COLO668 (cell line): ENCODE data around the gene PROM2.

Source experiments
- DNase-seq: peaks from one replicate; lab custom pipeline; 2025; ENCODE audit not compliant: unreplicated experiment; lab: John Stamatoyannopoulos, UW

Gene PROM2

DNA sequence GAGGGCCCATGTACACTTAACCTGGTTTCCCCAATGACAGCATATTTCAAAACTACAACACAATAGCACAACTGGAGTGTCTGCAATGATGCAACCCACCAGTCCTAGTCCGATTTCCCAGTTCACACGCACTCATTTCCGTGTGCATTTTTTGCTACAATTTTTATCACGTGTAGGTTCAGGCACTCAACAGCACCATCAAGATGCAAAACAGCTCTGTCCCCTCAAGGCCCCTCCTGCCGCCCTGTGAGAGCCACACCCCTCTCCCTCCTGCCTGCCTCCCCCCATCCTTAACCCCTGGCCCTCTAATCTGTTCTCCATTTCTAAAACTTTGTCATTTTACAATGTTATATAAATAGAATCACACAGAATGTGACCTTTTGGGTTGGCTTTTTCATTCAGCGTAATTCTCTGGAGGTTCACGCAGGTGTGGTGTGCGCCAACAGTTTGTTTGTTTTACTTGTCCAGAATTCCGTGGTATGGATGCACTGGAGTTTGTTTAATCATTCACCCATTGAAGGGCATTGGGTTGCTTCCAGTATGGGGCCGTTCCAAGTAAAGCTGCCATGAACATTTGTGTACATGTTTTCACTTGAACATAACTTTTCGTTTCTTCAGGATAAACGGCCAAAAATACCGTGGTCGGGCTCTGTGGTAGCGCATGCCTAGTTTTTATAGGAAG, 31.3 kb downstream of the PROM2 start:
- DNase-seq: peak; percentile 67

DNA sequence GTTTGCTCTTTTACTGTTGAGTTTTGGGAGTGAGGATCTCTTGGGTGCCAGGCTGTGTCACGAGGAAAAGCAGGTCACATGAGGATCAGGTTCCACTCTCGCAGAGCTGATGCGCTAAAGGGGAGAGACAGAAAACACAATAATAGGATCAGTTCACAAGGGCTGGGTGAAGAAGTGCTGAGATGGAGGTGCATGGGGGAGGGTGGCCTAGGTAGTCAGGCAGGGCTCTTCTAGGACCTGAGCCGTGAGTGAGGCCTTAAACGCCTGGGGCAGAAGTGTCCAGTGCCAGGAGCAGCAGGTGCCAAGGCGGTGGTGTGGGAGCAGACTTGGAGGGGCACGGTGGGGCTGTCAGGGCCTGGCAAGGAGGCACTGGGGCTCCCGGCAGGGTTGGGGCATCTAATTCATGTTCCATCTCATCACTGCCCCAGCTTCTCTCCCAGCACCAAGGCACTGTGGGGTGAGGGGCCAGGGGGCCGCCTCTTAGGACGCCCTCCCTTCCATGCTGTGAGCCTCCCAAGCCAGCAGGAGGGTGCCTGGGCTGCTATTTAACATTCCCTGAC, 32.2 kb downstream of the PROM2 start:
- peak; percentile 30 for DNase-seq

DNA sequence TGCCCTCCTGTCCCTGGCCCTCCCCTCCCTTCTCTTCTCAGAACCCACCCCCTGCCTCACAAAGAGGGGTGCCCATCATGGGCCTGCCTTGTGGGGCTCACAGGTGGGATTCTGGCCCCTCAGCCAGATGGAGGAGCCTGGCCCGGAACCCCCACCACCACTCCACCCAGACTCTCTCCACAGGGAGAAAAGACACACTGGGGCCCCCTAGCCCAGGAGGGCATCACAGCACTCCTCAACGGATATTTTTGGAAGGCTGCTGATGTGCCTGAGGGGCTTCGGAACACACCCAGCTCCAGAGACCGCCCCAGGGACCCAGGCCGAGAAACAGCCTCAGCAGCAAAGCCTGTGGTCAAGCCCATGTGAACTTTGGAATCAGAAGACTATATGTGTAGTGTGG, 32.8 kb downstream of the PROM2 start:
- no peak for DNase-seq

DNA sequence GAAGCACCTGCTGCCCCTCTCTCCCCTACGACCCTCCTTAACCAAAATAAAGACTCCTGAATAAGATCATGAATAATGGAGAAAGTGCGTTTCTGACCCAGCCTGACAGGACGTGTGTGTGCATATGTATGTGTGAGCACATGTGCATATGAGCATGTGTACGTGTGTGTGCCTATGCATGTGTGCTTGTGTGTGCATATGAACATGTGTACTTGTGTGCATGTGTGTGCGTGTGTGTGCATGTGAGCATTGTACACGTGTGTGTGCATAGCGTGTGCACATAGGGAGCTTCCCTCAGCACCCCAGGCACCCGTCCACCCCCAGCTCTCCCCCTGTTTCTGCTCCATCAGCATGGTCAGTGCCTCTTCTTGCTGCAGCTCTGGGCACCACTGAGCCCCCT, 33.6 kb downstream of the PROM2 start:
- DNase-seq: no peak

DNA sequence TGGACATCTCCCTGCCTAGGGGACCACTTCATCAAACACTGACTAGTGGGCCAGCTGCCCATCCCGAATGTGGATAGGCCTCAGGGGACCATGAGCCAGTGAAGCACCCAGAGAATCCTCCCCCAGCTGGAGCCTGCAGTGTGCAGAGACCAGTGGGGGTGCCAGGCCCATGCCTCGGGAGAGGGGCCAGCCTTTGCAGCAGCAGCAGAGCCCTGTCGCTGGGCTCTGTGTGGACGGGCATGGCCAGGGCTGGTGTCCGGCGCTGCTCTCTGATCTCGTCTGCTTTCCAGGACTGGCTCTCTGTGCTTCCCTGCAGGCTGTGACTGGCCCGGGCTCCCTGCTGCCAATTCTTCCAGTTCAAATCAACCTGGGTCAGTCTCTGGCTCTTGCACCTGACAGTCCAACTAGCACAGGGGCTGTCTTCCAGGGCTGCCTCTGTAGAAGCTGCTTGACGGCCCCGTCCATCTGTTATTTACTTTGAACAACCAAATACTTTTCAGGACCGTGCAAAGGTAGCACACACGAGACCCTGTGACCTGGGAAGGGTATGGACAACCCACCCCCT, 34.3 kb downstream of the PROM2 start:
- DNase-seq: no peak

DNA sequence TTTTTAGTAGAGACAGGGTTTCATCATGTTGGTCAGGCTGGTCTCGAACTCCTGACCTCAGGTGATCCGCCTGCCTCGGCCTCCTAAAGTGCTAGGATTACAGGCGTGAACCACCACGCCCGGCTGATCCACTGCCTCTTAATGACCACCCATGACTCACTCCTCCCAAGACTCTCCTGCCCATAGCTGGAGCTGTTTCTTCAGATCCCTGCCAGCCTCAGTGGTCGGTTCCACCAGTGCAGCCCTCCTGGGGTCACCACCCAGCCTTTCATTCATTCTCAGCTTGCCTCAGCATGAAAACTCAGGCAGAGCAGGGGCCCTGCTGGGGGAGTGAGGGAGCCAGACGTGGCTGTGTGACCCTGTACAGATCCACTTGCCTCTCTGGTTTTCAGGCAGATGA, 35.4 kb downstream of the PROM2 start:
- no peak for DNase-seq

DNA sequence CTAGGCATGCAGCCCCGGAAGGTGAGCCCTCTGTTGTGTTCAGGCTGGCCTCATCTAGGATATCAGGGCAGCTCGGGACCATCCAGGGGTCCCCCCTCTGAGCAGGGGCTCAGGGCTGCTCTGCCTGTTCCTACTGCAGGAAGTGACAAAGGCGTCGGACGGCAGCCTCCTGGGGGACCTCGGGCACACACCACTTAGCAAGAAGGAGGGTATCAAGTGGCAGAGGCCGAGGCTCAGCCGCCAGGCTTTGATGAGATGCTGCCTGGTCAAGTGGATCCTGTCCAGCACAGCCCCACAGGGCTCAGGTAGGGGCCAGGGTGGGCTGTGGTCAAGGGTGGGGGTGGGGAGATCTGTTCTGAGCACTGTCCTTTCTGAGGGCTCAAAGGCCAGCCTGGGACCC, 36.0 kb downstream of the PROM2 start:
- DNase-seq: no peak

DNA sequence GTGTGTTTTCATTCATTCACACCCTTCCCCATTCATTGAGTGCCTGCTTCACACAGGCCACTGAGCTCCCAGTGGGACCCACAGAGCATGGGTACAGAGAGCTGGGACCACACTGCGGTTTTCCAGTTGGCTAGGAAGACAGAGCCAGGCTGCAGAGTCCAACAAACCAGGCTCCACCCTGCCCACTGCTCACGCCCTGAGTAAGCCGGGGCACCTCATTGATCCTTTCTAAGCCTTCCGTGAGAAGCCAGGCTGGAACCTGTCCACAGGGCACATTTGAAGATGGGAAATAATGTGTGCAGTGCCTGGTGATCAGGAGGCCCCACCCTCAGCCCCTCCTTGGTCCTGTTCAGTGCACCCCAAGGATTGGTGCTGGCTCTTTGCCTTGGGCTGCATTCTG, 36.4 kb downstream of the PROM2 start:
- no peak for DNase-seq

DNA sequence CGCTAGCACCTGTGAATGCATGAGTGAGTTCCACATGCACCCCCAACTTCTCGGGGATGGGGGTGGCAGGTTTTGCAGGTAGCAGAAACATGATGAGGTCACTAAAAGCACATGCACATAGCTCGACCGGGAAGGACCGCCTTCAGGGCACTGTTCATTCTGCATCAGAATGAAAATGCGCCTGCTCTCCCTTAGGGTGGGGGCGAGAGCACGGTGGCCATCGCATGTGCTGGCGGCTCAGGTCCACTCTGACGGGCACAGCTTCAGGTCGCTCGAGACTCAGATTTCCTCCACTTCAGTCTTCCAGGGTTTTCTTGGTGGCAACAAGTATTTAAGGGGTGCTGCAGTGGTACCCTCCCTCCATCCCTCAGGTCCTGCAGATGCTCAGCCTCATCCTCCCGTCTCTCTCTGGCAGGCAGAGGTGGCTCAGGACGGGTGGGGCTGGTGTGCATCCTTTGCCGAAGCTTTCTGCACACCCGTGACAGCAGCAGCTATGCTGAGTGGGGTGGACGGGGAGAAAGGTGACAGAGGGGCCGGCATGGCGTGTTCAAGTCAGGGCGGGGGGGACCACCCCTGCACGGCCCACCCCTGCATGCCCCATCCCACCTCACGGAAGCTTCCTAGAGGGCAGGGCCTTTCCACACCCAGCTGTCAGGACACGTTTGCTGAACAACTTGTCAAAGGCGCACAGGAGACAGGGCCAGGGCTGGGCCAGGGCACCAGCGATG, 37.7 kb downstream of the PROM2 start:
- DNase-seq: no peak

DNA sequence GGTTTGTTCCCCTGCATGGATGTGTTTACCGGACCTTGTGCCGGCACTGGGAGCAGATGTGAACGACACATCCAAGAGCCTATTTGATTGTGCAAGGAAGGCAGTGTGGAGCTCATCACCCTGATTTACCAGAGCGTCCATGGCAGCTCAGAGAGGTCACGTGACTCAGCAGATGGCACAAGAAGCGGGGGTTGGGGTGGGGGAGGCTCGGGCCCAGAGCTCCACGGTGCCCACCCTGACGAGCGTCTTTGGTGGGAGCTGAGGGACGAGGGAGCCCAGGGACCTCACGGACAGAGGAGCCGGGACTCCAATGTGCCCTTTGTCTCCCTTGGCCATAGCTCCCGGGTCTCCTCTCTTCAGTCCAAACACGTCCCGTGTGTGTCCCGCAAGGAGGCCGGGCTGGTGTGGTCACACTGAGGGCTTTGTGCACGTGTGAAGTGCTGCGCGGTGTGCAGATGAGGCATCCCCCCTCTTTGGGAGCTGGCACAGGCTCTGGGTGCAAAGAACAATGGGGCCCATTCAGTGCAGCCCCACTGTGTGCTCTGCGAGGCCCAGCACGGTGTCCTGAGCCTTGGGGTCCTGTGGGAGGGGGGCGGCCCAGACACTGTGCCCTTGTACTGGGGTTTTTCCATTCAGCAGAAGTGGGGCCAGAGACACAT, 38.4 kb downstream of the PROM2 start:
- no peak for DNase-seq

DNA sequence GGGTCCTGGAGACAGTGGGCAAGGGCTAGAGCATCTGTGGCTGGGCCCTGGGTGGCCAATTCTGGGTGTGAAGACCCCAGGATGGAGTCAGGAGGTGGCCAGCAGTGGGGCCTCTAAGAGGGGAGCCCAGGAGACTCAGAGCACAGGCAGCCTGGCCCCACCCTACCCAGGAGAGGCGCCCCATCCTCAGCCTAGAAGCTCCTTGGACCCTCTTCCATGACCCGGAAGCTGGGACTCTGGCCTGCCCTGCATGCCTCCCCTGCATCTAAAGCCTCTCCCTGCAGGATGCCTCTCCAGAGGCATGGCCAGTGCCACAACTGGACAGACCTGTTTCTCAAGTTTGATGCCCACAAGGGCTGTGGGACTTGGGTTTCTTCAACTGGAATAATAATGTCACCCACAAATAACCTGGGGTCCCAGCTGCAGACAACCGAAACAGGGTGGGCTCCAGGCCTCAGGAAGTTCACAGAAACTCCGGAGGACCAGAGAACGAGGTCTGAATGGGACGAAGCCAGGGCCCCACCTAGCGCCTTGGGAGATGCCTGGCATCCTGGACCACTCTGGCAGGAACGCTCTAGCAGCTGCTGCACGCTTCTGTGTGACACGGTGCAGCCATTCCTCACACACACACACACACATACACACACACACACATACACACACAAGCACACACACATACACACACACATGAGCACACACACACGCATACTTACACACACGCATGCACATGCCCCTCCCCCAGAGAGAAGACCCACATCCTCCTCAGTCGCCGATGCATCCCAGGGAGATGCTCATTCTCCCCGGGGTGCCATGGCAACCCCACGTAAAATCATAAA, 39.3 kb downstream of the PROM2 start:
- no peak for DNase-seq

DNA sequence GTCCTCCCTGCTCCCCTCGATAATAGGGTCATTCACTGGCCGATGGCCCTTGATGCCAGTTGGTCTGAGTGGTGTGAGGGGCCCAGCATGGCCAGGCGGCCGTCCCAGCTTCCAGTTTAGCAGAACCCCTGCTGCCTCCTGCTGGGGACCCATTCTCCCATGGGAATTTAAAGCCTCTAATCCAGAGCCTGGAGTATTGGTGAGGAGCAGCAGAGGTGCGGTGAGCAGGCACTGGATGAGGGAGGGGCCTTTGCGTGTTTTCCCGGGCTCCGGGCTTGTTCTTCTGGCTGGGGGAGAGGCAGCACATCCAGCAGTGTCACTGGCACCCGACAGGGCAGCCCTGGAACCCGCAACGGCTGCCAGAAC, 40.3 kb downstream of the PROM2 start:
- no peak for DNase-seq

DNA sequence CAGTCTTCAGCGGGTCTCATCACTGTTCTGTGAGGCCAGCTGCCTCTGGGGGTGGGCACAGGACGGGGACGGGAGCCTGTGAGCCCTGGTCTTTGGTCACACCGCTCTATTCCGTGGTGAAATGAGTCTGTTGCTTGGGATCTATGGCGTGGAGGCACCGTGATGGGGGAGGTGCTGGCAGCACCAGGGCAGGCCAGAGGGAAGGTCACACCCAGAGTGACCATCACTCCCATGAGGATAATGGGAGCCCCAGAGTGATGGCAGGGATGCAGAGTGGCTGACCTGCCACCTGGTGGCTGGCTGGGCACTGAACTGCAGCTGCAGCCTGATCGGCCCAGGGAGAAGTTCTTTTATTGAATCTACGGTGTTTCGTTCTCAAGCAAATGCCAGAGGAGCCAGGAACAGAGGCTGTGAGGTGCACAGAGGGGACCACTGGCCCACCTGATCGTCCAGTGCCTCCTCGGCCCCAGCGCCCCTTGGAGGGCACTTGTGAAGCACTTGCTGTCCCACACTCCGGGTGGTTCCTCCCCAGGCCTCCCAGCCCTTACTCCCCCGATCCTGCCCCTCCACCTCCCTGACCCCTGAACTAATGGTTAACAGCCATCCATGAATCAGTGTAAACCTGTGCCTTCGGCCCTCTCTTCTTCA, 40.8 kb downstream of the PROM2 start:
- DNase-seq: peak; percentile 50

DNA sequence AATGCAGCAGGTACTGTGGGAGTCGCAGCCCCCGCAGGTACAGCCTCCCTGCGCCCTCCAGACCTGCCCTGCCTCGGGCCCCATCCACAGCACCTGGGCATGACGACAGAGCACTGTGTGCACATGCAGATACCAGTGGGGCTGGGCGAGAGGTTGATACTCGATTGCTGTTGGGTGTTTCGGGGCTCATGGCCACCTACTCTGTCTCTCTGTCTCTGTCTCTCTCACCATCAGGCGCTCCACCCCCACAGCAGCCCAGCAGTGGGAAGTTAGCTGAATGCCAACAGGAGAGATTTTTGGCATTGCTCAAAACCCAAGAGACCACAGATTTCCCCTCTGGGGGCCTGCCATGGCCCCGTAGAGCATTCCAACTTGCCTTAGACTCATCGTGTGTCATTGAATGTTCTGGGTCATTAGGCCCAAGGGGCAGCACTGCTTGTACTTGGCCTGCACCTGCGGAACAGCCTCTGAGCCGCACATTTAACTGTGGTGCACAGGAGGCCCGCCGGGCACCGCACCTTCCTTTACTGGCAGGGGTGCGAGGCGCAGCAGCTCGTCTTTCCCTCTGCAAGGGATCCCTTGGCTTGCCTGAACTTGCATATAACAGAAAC, 41.7 kb downstream of the PROM2 start:
- DNase-seq: no peak

DNA sequence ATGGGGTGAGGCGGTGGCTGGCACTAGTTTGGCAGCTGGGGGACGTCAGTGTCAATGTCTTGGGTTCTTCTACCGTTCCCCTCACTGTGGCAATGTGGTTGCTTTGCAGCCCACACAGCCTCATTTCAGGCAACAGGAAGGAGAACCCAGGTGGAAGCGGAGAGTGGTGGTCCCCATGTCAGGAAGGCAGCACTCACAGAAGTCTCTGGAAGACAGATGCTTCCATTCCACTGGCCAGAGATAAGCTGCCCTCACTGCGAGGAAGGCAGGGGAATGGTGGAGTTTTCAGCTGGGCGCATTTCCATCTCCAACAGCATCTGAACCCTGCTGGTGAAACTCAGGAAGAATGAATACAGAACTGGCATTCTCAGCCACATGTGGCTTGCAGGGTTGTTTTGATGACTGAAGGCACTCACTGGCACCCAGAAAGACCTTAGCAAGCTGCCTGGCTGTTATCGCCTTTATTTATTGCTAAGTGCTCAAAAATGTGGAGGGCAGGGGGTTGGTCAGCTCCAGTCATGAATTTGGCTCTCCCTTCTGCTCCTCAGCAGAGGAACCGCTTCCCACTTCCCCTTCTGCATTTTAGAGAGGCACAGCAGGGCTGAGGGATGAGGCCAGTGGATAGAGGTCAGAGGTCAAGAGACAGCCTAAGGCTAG, 42.3 kb downstream of the PROM2 start:
- DNase-seq: no peak

DNA sequence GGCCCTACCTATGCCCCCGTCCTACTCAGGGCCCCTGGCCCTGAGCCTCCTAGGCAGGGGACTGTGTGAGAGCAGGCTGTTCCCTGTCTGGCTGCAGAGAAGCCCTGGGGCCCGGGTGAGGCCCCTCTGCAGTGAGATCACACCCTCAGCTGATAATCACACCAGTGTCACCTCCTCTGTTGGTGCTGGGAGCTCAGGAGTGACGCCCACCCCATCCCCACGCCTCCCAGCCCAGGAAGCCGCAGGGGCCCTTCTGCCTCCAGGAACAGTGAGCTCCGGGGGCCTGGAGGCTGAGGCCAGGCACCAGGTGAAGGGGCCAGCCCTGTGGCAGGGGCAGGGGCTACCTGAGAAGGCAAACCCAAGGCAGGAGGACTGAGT, 42.9 kb downstream of the PROM2 start:
- no peak for DNase-seq

DNA sequence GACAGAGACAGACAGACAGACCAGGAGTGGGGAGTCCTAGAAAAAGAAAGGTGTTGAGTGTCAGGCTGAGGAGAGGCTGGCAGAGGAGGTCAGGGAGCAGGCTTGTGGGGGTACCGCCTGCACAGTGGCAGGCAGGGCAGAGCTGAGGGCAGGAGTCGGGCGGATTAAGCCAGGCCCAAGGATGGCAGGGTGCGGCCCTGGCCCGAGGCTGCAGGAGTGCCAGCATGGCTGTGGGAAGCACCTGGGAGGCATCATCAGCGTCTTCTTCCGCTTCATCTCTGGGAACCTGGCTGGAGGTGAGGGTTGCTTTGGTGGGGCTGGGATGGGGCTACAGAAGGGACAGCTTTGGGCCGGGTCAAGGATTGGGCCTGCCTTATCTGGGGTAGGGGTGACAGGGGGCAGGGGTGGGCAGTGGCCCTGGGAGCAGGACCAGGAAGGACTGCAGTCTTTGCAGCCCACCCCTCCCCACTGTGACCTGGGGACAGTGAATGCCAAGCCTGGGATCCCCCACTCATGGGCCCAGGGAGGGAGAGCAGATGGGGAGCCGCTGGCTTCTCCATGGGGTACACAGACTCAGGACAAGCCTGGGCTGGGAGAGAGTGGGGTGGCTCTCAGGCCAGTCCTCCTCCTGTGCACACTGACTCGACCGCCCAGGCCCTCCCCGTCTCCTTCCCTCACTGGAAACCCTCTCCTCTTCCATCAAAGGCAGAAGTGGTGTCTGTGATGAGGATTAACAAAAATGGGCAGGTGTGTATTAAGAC, 43.6 kb downstream of the PROM2 start:
- DNase-seq: no peak

DNA sequence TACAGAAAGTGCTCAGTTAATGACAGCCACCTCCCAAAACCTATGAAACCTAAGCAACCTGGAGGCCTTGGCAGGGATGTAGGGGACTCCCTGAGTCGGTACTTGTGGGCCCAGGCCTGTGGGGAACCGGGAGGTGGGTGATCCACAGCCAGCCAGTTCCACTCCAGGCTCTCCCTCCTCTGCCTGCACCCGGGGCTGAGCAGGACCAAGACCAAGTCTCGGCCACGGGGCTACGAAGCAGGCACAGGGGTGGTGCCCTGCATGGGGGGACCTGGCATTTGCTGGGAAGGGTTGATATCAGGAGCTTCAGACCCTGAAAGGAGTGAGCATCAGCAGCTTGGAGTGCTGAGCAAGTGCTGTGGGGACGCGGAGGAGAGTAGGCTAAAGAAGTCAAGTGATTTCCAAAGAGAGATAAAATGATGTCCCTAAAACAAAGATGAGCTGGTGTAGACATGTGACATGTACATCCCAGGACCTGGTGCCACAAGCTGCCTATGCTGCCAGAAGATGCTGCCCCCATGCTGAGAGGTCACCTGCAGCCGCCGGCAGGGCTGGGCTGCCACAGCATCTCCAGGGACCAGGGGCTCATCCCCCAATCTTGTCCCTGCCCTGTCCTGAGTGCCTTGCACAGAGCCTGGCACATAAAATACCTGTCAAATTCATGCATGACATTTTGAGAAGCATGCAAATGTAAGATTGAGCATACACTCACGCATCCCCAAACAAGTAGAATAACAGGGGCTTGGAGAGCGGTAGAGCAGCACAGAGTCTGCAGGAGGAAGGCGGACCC, 44.4 kb downstream of the PROM2 start:
- no peak for DNase-seq
